ENCODE measurements around the gene SSTR5.

SSTR5 gene

GRCh38 chr16:1056196-1056595 lies 16.4 kb upstream of the SSTR5 start:
- no peak for FAIRE-seq

GRCh38 chr16:1057252-1057932 lies 15.2 kb upstream of the SSTR5 start:
- no peak for FAIRE-seq

GRCh38 chr16:1058216-1058615 lies 14.3 kb upstream of the SSTR5 start:
- FAIRE-seq = no peak

GRCh38 chr16:1059310-1059709 lies 13.2 kb upstream of the SSTR5 start:
- FAIRE-seq = no peak

- no peak for FAIRE-seq
Measured at GRCh38 chr16:1060416-1061340, 11.9 kb upstream of the SSTR5 start.

GRCh38 chr16:1061769-1062505 lies 10.6 kb upstream of the SSTR5 start:
- FAIRE-seq = no peak

- no peak for FAIRE-seq
Measured at GRCh38 chr16:1062895-1063294, 9.7 kb upstream of the SSTR5 start.

- no peak for FAIRE-seq
Measured at GRCh38 chr16:1063728-1064127, 8.8 kb upstream of the SSTR5 start.

- FAIRE-seq = no peak
Measured at GRCh38 chr16:1065469-1066128, 6.9 kb upstream of the SSTR5 start.

GRCh38 chr16:1066584-1067172 lies 5.9 kb upstream of the SSTR5 start:
- no peak for FAIRE-seq

GRCh38 chr16:1067629-1068028 lies 4.9 kb upstream of the SSTR5 start:
- FAIRE-seq = no peak

GRCh38 chr16:1068451-1068850 lies 4.1 kb upstream of the SSTR5 start:
- FAIRE-seq = no peak

GRCh38 chr16:1069154-1069553 lies 3.4 kb upstream of the SSTR5 start:
- FAIRE-seq = no peak

GRCh38 chr16:1070084-1070863 lies 2.3 kb upstream of the SSTR5 start:
- FAIRE-seq = no peak

- FAIRE-seq = no peak
Measured at GRCh38 chr16:1070864-1071408, 1.6 kb upstream of the SSTR5 start.

- no peak for FAIRE-seq
Measured at GRCh38 chr16:1071561-1072225, 854 bp upstream of the SSTR5 start.

GRCh38 chr16:1073262-1073558 lies 663 bp downstream of the SSTR5 start:
- FAIRE-seq = no peak

- no peak for FAIRE-seq
Measured at GRCh38 chr16:1073566-1074378, 1.2 kb downstream of the SSTR5 start.

GRCh38 chr16:1074379-1074649 lies 1.8 kb downstream of the SSTR5 start:
- FAIRE-seq = no peak

- no peak for FAIRE-seq
Measured at GRCh38 chr16:1075546-1075945, 3.0 kb downstream of the SSTR5 start.
